Motor neuron (in vitro differentiated cells): Measurements from ENCODE around the gene USB1. TPM values are rescaled to one million over a fixed set of nuclear protein-coding genes. Genes with fewer than 3 reads are reported as not detected.
"Not testable (repeated sequence)": the region's sequence is repeated elsewhere in the genome, so short reads cannot be mapped to it uniquely, and the experiment has no call there.

Experiments used
- ATAC-seq, 8 experiments: fragments of 200-7000 bp; cut with Tn5 transposase; replicated peaks in 6 of 8; 2 replicates each; pipeline ENCODE4 v1.8.0; 2021; ENCODE audit warnings: mild to moderate bottlenecking in 8 of 8, moderate library complexity in 8 of 8
- H3K27ac ChIP-seq, 2 donors: fragments of 250-450 bp; sonication (Bioruptor Pico); 2 replicates each; pipeline ENCODE4 v1.9.0; 2021; ENCODE audit warnings: antibody characterized with exemption in 2 of 2, mild to moderate bottlenecking in 2 of 2, moderate library complexity in 1 of 2
- H3K4me1 ChIP-seq, 2 donors: fragments of 250-450 bp; sonication (Bioruptor Pico); replicated peaks in 1 of 2; 2 replicates each; pipeline ENCODE4 v1.6.1; 2021; ENCODE audit warnings: antibody characterized with exemption in 2 of 2, mild to moderate bottlenecking in 2 of 2, moderate library complexity in 1 of 2
- H3K4me3 ChIP-seq, 5 donors: fragments of 250-450 bp; sonication (Bioruptor Pico); 2 replicates each; pipeline ENCODE4 v1.9.0; 2021; ENCODE audit warnings: antibody characterized with exemption in 5 of 5, mild to moderate bottlenecking in 5 of 5, moderate library complexity in 4 of 5
- WGBS, 10 experiments: fragments of 450-650 bp; shearing (Covaris generic); methylation state at CpG; one replicate each; pipeline ENCODE4 v1.0.0; 2022; 5-methylcytosine and 5-hydroxymethylcytosine counted together
- in situ Hi-C, 9 experiments: fragments of 400-800 bp; cut with MboI; loops; one replicate each; pipeline ENCODE4 v1.15.0; 2021; ENCODE audit warnings: low sequenced_read_pairs in 9 of 9, low pct_unique_long_range_greater_than_20kb in 2 of 9; ENCODE audit not compliant: unreplicated experiment in 9 of 9
- total RNA-seq, 8 experiments: library from RNA; unstranded; fragments of 300-600 nt; gene quantifications; 2 replicates each; pipeline versions ENCODE4 v1.2.3 to v1.2.4, GENCODE V29; 2022

The USB1 gene
- total RNA-seq, 8 experiments from 2014 or later: 10.9 to 40.0 (median 16.2) TPM

DNA sequence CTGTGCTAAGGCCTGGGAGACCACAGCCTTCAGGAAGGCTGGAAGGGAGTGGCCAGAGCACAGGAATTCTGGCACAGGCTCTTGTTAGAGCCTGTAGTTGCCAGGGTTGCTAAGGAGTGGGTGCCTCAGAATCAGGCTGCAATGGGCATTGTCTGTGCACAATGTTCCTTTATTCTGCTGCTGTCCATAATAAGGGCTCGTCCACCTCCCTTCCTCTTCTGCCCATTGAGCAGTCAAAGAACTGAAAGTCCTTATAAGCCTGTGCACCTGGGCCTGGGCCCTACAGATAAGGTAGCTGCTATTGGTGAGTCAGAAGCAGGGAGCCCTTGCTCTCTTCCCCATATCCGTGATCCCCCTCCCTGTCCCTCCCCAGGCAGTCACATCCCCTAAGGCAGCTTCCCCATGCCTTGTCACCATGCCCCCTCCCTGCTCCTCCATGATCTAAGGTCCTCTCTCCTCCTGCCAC, 24.8 kb upstream of the USB1 start:
- ATAC-seq: peak; percentile 62 to 98 (median 92)

DNA sequence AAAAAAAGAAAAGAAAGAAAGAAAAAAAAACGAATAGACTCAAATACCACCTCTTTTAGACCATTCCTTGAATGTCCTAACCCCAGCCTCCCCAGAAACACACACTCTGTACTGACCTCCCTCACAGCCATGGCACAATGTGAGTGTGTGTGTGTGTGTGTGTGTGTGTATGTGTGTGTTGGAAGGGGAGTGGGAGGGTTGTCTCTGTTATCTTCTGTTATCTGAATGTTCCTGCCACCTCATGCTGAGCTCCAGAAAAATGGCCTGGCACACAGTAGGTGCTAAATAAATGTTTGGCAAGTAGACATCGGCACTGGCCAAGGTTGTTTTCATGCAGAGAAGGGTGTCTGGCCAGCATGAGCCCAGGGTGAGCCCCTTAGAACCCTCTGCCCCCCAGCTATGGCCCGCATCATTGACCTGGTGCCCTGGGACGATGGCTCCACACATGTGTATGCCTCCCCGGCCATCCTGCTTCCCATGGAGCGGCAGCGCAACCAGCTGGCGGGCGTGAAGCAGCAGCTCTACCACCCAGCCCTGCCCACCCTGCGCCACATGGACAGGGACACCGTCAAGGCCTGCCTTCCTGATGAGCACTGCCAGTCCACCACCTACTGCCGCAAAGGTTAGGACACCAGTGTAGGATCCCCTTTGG, 23.7 kb upstream of the USB1 start:
- 0 to 93% (median 20%) methylated on average over 1 to 3 of the region's 12 CpGs; no CpG with 5 or more reads in 5 of the 10 experiments for WGBS, 10 experiments
- Histone ChIP-seq H3K4me3 (no peak overlapping the region), H3K27ac (no peak overlapping the region), H3K4me1 (peaks cover 0 to 10% of the 10 kb centered on the region in 2 donors)
- peak in 1 of 8 experiments; percentile 18 for ATAC-seq
- in situ Hi-C loops: loop anchor here in 3 of 9 experiments (25.0 kb wide), 3 partner anchors 90 to 215 kb away; no protein-coding TSS in a partner anchor

More for the DNA sequence above, 24.8 kb upstream of the USB1 start:
- H3K4me3 ChIP-seq: no peak overlapping the region
- no CpG with 5 or more reads among the region's 2 CpGs for WGBS, 10 experiments
- in situ Hi-C loops: loop anchor here in 3 of 9 experiments (25.0 kb wide), 3 partner anchors 89 to 214 kb away; no protein-coding TSS in a partner anchor
- H3K4me1 ChIP-seq: peaks cover 2 to 12% of the 10 kb centered on the region in 2 donors
- H3K27ac ChIP-seq: peak overlapping the region in 1 of 2 donors; percentile 55

DNA sequence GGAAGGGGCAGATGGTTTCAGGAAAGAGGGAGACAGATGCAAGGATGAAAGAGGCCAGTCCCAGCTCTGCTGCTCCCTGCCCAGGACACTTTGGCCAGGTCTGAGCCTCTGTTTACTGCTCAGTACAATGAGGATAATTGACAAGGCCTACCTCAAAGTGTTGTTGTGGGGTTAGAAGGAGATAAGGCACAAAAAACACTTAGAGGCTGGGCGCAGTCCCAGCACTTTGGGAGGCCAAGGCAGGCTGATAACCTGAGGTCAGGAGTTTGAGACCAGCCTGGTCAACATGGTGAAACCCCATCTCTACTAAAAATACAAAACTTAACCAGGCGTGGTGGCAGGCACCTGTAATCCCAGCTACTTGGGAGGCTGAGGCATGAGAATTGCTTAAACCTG, 23.1 kb upstream of the USB1 start:
- ATAC-seq, H3K4me3 ChIP-seq, H3K27ac ChIP-seq: not testable (repeated sequence)
- peaks cover 0 to 10% of the 10 kb centered on the region in 2 donors for H3K4me1 ChIP-seq
- in situ Hi-C loops: loop anchor here in 3 of 9 experiments (25.0 kb wide), 3 partner anchors 91 to 216 kb away; no protein-coding TSS in a partner anchor
- WGBS, 10 experiments: 63 to 100% (median 79%) methylated on average over 1 to 2 of the region's 2 CpGs; no CpG with 5 or more reads in 6 of the 10 experiments

DNA sequence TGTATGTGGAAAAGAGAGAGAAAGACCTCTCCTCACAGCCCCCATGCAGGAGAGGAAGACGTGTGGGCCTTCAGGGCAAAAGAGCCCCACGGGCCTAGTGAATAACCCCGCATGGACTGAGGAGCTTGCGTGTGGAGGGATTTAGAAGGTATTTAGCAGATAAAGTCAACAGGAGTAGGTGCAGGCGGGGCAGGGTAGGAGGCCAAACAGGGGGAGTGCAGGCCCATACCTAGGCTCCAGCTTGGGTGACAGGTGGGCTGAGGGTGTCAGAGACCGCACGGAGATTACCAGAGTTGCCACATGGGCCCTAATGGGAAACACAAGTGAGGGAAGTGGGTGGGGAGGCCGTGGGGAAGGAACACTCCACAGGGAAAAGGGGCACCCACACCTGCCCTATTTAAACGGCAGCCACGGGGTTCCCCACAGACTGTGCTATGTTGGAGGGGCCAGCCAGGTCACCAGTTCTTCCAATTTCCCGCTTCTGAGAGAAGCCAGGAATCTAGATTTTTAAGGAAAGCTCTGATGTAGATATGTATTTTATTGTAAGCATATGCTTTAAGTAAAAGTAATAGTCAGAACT, 22.1 kb upstream of the USB1 start:
- Histone ChIP-seq H3K4me1 (peaks cover 0 to 10% of the 10 kb centered on the region in 2 donors), H3K27ac (no peak overlapping the region), H3K4me3 (no peak overlapping the region)
- ATAC-seq: no peak
- in situ Hi-C loops: loop anchor here in 3 of 9 experiments (25.0 kb wide), 3 partner anchors 92 to 217 kb away; no protein-coding TSS in a partner anchor
- WGBS, 10 experiments: 57 to 100% (median 91%) methylated on average over 1 to 4 of the region's 11 CpGs; no CpG with 5 or more reads in 4 of the 10 experiments

DNA sequence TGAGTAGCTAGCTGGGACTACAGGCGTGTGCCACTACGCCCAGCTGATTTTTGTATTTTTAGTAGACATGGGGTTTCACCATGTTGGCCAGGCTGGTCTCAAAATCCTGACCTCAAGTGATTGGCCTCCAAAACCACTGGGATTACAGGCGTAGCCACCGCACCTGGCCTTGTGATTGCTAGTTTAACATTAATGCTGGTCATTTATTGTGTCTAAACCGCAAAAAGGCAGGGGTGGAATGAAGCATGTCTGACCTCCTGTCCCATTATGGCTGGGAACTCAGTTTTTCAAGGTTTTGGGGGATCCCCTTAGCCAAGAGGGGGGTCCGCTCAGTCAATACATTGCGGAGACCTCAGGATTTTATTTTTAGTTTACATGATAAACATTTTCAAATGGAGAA, 19.6 kb upstream of the USB1 start:
- Histone ChIP-seq H3K4me1 (peaks cover under 1 to 4% of the 10 kb centered on the region in 2 donors), H3K4me3 (no peak overlapping the region), H3K27ac (no peak overlapping the region)
- ATAC-seq: no peak
- in situ Hi-C loops: loop anchor here in 3 of 9 experiments (25.0 kb wide), 3 partner anchors 94 to 219 kb away; no protein-coding TSS in a partner anchor
- WGBS, 10 experiments: 20 to 100% (median 93%) methylated on average over 1 to 6 of the region's 7 CpGs; no CpG with 5 or more reads in 2 of the 10 experiments

DNA sequence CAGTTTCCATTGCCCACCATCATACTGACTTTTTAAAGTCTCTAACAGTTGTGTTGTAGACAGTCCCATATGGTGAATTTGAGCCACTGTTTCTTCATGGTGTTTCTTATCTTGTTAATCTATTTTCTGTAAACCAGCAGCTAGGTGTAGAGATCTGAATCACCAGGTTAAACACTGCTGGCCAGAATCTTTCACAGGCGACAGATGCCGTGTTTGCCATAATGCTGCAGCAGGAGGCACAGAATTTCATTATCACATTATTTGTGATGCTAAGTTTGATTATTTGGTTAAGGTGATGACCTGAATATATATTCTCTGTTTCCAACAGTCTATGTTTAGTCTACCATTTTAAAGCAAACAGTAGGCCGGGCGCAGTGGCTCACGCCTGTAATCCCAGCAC, 18.8 kb upstream of the USB1 start:
- no peak for ATAC-seq
- no peak overlapping the region for H3K27ac ChIP-seq
- H3K4me1 ChIP-seq: peaks cover 0 to 4% of the 10 kb centered on the region in 2 donors
- H3K4me3 ChIP-seq: no peak overlapping the region
- in situ Hi-C loops: loop anchor here in 3 of 9 experiments (25.0 kb wide), 3 partner anchors 95 to 220 kb away; no protein-coding TSS in a partner anchor
- WGBS, 10 experiments: 50 to 100% (median 80%) methylated on average over 1 to 5 of the region's 5 CpGs; no CpG with 5 or more reads in 5 of the 10 experiments

DNA sequence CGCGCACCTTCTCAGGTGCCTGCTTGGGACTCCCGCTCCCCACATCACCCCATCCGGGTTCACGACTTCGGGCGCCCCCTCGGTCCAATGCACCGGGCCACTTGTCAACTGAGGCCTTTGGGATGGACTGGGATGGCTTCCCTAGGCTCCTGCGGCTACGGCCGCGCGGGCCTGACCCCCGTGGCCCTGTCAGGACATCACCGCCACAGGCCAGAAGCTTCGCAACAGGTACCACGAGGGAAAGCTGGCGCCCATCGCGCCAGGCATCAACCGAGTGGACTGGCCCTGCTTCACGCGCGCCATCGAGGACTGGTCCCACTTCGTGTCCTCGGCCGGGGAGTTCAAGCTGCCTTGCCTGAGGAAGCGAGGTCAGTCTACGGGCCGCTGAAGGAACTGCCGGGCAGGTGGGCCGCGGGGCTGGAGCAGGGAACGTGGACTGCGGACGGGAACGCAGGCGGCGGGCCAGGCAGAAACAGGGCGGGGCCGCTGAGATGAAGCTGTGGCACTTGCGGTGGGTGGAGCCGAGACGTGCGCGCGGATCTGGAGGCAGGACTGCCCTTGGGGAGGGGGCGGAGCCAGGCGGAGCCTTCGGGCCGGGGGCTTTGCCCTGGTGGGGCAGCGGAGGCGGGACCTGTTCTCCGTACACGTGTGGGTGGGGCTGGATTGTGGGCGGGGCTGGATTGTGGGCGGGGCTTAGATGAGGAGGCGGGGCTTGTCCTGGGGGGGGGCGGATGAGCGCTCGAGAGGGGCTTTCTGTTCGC, 16.6 kb upstream of the USB1 start:
- Histone ChIP-seq H3K27ac (no peak overlapping the region), H3K4me1 (peaks cover 0 to 4% of the 10 kb centered on the region in 2 donors), H3K4me3 (peak overlapping the region; percentile 39 to 74 (median 48))
- in situ Hi-C loops: loop anchor here in 3 of 9 experiments (25.0 kb wide), 3 partner anchors 97 to 222 kb away; no protein-coding TSS in a partner anchor
- WGBS, 10 experiments: 17 to 47% (median 26%) methylated on average over 5 to 11 of the region's 64 CpGs; no CpG with 5 or more reads in 6 of the 10 experiments
- ATAC-seq: peak; percentile 76 to 97 (median 95)

DNA sequence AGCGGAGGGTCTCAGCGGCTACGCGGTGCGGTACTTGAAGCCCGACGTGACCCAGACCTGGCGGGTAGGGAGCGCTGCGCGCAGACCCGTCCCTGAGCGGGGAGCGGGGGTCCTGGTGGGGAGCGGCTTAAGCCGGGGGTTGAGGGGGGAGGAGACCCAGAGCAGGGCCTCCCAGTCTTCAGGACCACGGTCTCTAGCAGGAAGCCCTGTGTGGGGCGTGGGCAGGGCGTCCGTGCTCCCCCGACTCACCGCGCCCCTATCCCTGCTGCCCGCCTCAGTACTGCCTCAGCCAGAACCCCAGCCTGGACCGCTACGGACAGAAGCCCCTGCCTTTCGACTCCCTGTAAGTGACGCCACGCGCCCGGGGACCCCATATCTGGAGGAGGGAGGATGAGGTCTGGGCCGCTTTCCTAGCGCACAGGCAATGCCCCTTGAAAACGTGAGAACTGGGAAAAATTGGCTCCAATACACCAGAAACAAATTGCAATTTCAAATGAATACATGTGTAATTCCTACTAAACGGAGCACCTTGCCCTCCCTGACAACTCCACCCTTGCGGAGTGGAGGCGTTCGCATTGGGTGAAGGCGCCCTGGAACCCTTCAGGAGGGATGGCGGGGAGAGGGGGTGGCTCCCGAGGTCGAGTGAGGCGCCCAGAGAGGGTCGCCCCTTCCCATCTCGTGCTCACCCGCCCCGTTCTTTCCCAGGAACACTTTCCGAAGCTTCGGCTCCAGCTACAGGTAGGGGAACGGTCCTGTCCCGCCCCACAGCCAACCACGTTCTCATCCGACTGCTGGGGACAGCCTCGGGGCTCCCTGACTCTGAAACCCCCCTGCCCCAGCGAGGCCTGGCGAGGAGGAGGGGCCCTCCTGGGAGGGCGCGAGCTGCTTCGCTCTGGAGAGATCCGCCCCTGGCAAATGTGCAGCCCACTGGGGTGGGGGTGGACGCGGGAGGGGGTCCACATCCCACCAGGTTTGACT, 15.7 kb upstream of the USB1 start:
- H3K4me3 ChIP-seq: peak overlapping the region; percentile 39 to 74 (median 48)
- no peak overlapping the region for H3K27ac ChIP-seq
- ATAC-seq: peak in 6 of 8 experiments; percentile 29 to 75 (median 72)
- peaks cover 0 to 4% of the 10 kb centered on the region in 2 donors for H3K4me1 ChIP-seq
- WGBS, 10 experiments: 0 to 37% (median 6%) methylated on average over 1 to 10 of the region's 62 CpGs; no CpG with 5 or more reads in 3 of the 10 experiments
- in situ Hi-C loops: loop anchor here in 3 of 9 experiments (25.0 kb wide), 3 partner anchors 98 to 223 kb away; no protein-coding TSS in a partner anchor

DNA sequence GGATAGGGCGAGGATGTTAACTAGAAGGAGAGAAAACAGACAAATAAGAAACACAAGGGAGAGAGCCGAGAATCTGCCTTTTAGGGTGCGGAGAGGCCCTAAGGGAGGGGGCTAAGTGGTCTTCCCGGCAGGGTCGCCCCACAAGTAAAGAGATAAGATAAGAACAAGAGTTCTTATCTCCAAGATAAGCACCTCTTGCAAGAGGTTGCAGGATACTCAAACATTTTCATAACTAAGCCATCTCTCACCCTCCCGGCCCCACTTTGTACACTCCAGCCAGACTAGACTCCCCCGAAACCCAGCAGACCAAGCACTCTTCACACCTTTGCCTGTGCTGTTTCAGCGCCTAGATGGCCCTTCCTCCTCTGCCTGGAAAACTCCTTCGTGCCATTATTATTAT, 15.0 kb upstream of the USB1 start:
- in situ Hi-C loops: loop anchor here in 3 of 9 experiments (25.0 kb wide), 3 partner anchors 99 to 224 kb away; no protein-coding TSS in a partner anchor
- peaks cover 0 to 4% of the 10 kb centered on the region in 2 donors for H3K4me1 ChIP-seq
- 44 to 100% (median 91%) methylated on average over 1 to 3 of the region's 9 CpGs; no CpG with 5 or more reads in 6 of the 10 experiments for WGBS, 10 experiments
- no peak for ATAC-seq
- peak overlapping the region in 1 of 5 donors; percentile 68 for H3K4me3 ChIP-seq
- H3K27ac ChIP-seq: no peak overlapping the region

DNA sequence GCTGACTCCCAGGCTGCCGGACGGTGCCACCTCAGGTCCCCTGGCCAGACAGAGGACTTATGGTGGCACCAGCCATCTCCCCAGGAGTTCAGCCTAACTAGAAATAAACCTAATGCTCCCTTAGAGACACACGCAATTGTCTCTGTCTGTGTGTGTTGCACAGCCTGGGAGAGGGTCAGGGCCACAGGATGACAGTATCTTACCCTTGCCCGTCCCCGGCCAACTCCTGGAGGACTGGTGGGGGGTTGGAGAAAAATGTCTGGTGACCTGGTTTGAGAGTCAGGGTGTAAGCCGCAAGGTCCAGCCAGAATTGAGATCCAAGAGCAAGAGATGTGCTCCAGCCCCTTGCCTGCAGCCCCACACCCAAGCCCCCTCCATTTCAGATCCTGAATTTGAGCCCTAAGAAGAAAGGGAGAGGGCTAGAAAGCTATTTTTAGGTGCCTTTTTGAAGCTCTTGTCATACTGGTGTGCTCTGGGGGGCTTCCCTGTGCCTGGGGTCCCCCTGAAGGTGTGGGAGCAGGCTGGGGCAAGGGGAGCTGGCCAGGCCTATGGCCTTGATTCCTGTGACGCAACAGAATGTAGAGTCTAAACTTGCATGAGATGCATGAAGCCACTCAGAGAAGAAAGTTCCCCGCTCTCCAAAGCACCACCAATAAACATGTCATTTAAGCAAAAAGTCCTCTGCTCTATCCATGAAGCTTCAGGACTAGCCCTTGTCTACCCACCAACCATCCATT, 13.6 kb upstream of the USB1 start:
- ATAC-seq: no peak
- 75 to 100% (median 91%) methylated on average over 1 to 6 of the region's 8 CpGs; no CpG with 5 or more reads in 4 of the 10 experiments for WGBS, 10 experiments

DNA sequence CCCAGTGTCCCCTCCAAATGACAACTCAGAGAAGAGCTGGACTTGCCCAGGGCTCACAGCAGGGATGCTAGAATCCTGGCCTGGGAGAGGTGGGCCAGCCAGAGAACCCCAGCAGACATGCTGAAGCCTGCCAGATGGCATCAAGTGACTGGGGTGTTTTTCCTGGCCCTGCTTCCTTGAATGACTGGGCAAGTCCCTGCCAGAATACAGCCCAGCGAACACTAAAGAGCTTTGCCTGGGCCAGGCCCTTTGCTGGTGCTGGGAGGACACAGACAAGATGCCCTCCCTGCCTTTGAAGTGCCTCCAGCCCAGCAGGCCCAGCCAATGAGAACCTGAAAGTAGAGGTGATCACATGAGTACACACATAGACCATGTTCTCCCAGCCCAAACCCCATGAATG, 12.3 kb upstream of the USB1 start:
- H3K27ac ChIP-seq: no peak overlapping the region
- 71% methylated on average over 1 of the region's 1 CpG; no CpG with 5 or more reads in 9 of the 10 experiments for WGBS, 10 experiments
- in situ Hi-C loops: loop anchor here in 3 of 9 experiments (25.0 kb wide), 3 partner anchors 102 to 227 kb away; no protein-coding TSS in a partner anchor
- H3K4me1 ChIP-seq: peaks cover 0 to 4% of the 10 kb centered on the region in 2 donors
- H3K4me3 ChIP-seq: no peak overlapping the region
- ATAC-seq: peak in 2 of 8 experiments; percentile 15 to 48

More for the DNA sequence above, 13.6 kb upstream of the USB1 start:
- in situ Hi-C loops: loop anchor here in 3 of 9 experiments (25.0 kb wide), 3 partner anchors 100 to 225 kb away; no protein-coding TSS in a partner anchor
- H3K4me3 ChIP-seq: no peak overlapping the region
- peaks cover 0 to 4% of the 10 kb centered on the region in 2 donors for H3K4me1 ChIP-seq
- H3K27ac ChIP-seq: no peak overlapping the region
